DMS153 treated with DMSO at 0.1 percent for 48 hours (cell line): Measurements from ENCODE around the gene PTPRN2.
"Not testable (repeated sequence)": the region's sequence is repeated elsewhere in the genome, so short reads cannot be mapped to it uniquely, and the experiment has no call there.

Experiments
- DNase-seq: peaks from one replicate; lab custom pipeline; 2025; ENCODE audit not compliant: unreplicated experiment; lab: John Stamatoyannopoulos, UW

The PTPRN2 gene

DNA sequence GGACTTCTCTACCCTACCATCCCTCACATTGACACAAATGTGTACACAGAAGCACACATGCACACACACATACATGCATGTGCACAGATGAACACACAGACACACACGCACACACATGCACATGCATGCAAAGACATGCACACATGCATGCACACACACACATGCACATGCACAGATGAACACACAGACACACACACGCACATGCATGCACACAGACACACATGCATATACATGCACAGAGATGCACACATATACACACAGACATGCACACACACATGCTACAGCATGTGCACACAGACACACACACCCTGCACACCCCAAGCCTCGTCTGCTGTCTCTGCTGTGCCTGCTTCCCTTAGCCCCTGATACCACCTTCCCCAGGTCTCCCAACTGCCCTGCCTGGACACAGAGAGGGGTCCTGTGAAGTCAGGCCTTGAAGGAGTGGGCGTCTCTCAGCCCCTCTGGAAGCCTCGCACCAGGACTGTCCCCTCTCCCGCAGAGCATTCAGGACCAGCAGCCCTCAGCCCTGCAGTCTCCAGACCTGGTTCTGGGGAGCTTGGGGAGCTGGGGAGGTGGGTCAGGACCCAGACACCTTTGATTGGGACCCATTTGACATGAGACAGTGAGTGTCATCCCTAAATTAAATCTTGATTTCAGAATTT lies 1069.0 kb downstream of the PTPRN2 start:
- DNase-seq = no peak

GRCh38 chr7:157517782-157518513 lies 1069.7 kb downstream of the PTPRN2 start:
- DNase-seq = no peak

DNA sequence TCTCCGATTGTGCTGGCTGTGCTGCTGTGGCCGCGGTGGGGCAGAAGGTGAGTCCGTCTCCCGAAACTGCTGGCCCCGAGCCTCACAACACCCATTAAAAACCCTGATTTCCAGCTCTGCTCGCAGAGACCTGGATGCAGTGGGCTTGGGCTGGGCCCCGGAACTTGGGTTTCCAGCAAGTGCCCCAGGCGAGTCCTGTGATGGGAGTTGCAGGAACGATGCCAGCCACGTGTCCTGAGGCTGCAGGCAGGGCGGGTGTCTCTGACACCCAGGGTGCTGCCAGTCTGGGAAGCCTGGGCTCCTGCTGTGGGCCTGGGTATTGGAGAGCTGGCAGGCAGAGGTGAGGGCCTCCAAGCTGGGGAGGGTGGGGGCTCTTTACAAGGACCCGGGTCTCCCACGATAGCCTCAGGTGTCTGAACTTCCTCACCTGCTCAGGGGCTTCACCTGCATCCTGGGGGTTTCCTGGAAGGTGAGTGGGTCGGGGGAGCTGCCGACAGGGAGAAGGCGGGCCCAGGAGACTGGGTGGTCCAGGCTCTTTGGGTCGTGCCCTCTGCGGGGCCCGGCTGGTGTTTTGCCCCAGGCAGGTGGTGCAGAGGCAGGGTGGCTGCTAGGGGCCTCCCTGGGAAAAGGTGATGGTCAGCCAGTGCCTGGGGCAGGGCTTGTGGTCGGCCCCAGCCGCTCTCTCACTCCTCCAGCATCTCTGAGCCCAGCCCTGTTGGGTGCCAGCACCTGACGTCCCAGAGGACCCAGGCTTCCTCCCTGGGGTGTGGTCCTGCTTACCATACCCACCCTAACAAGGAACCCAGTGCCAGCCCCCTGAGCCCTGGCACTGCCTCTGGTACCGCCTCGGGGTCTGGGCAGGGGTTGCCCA lies 1070.5 kb downstream of the PTPRN2 start:
- DNase-seq = no peak

DNA sequence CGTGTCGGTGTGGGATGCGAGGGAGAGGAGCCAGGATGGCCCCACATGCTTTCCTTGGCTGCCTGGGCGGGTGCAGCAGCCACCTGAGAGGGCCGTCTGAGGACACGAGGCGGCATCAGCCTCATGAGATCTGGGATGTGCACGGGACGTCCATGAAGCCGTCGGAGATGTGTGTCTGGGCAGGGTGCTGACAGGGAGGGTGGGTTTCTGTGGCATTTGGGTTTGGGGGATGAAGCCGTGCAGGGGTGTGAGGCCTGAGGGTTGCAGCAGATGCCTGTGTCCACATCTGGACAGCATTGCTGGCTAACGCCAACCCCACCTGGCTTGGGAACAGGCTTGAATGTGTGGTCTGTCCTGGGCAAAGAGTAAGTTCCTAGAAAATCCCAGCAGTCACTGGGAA lies 1071.3 kb downstream of the PTPRN2 start:
- DNase-seq = no peak

GRCh38 chr7:157515342-157516041 lies 1072.1 kb downstream of the PTPRN2 start:
- no peak for DNase-seq

DNA sequence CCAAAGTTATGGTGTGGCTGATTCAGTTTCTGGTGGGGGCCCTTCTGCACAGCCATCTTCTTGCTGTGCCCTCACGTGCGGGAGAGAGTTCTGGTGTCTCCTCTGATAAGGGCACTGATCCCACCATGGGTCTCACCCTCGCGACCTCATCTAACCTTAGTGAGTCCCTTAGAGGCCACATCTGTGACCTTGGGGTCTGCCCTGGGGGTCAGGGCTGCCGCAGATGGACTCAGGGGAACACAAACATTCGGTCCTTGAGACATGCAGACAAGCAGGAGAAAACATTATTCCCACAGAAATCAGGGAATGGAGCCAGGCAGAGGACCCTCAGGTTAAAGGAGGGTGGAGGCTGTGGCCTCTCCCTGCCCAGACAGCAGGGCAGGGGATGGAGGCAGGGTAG lies 1072.9 kb downstream of the PTPRN2 start:
- no peak for DNase-seq

DNA sequence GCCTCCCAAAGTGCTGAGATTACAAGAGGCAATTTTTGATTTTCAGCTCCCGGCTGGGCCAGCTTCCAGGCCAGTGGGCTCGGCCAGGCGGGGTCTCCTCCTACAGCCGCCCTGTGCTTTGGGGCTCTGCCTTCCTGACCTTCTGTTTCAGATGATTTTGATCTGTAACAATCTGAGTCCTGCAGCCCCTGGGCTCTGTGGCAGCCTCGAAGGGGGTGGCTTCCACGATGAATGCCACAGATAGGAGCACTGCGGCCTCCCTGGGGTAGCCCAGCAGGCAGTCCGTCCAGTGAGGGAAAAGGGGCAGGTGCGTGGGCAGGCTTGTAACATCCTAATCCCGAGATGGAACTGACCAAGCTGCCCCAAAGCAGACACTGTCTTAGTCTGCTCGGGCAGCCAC lies 1073.3 kb downstream of the PTPRN2 start:
- no peak for DNase-seq

DNA sequence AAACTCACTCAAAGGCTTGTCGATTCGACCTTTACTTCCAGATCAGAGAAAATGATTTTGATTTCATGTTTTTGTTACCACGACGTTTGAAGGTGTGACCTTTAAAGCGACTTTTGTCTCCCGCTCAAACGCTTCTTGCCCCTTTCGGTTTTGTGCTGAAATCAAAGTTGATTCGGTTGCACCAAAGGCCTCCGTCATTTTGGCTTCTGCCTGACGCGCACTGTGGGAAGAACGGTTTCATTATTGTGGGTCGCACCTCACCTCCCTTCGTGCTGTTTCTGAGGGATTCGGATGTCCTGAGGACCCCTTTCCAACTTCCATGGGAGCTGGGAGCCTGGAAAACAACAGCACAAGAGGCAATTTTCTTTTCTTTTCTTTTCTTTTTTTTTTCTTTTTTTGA lies 1073.9 kb downstream of the PTPRN2 start:
- DNase-seq = no peak

DNA sequence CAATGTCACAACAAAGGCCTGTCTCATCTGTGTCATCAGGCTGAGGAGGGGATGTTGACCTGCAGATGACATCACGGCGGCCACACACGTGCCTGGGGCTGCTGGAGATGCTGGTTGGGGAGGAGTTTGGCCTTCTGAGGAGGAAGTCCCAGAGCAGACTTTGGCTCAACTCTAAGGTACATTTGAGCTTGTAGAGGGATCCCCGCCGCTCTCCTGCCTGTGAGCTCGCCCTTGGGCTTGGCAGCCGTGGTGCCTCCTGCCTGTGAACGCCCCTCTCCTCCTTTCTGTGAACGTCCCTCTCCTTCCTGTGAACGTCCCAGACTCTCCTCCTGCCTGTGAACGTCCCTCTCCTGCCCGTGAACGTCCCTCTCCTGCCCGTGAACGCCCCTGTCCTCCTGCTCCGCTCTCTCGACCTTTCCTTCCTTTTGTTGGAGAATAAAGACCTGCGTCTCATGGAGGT lies 1074.4 kb downstream of the PTPRN2 start:
- no peak for DNase-seq

- DNase-seq = no peak
Measured at GRCh38 chr7:157509226-157509625, 1078.4 kb downstream of the PTPRN2 start.

- no peak for DNase-seq
Measured at GRCh38 chr7:157508477-157508881, 1079.1 kb downstream of the PTPRN2 start.

DNA sequence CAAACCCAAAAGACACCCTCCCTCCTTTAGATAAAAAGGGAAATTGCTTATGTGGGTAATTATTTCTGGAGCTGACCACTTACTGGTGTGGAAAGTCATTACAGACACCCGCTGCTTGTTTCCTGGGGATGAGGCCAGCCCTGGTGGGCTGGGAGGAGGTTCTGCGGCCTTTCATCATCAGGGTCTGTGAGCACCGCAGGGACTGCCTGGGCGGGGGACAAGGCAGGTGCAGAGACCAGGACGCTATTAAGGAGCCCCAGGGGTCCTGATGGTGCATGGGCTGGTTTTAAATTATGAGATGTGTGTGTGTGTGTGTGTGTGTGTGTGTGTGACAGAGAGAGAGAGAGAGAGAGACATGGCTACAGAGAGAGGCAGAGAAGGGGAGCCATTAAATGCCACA lies 1079.6 kb downstream of the PTPRN2 start:
- DNase-seq = no peak

DNA sequence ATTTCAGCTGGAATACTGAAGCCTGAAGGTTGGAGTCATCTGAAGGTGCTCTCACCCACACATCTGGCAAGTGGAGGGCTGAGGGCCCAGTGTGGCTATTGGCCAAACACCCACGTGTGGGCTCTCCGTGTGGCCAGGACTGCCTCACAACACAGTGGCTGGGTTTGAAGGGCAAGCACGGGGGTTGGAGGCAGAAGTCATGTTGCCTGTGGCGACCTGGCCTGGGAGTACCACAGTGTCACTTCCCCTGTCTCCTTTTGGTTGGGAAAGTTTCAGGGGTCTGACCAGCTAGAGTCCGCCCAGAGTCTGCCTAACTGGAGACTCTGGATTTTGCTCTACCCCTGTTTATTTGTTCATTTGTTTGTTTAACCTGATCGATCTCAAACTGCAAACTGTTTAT lies 1081.4 kb downstream of the PTPRN2 start:
- no peak for DNase-seq

GRCh38 chr7:157505646-157506045 lies 1082.0 kb downstream of the PTPRN2 start:
- DNase-seq = no peak

- no peak for DNase-seq
Measured at GRCh38 chr7:157503229-157503628, 1084.4 kb downstream of the PTPRN2 start.

- DNase-seq = no peak
Measured at GRCh38 chr7:157502701-157503111, 1084.9 kb downstream of the PTPRN2 start.

GRCh38 chr7:157501581-157501980 lies 1086.0 kb downstream of the PTPRN2 start:
- DNase-seq = no peak

GRCh38 chr7:157500989-157501540 lies 1086.6 kb downstream of the PTPRN2 start:
- not testable (repeated sequence) for DNase-seq

DNA sequence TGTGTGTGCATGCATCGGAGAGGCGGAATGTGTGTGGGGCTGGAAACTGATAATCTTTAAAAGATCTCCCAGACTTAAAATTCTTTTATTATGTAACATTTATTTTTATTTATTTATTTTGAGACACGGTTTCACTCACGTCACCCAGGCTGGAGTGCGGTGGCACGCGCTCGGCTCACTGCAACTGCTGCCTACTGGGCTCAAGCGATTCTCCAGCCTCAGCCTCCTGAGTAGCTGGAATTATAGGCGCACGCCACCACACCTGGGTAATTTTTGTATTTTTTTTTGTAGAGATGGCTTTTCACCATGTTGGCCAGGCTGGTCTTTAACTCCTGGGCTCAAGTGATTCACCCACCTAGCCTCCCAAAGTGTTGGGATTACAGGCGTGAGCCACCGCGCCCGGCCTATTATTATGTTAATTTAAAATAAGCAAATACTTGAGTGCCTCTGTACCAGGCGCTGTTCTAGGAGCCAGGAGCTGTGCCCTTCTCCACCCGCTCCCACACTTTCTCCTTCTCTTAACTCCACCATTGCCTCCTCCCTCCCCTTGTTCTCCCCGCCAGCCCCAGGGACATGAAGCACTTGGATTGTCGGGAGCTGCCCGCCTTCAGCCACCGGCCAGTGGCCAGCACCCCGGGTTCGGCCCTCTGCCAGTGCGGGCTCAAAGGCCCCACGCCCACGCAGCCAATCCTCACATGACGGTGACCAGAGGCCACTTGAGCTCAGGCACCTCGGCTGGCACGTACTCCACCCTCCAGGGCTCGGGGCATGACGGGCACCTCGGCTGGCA lies 1087.3 kb downstream of the PTPRN2 start:
- no peak for DNase-seq

- no peak for DNase-seq
Measured at GRCh38 chr7:157499835-157500153, 1087.8 kb downstream of the PTPRN2 start.
